ENCODE results near the gene PDXK.

GRCh38 chr21:43752758-43753438, 34.0 kb downstream of the PDXK start:
- no peak for TF ChIP-seq REST (IDR thresholded peaks at IDR 0.05; ENCODE audit: insufficient read depth in 1 of 2, low read depth in 2 of 2, low read length in 2 of 2)
- no peak for TF ChIP-seq POLR2AphosphoS5 (IDR thresholded peaks at IDR 0.05; ENCODE audit: low read depth, low read length)
- no peak for TF ChIP-seq TAF1 (IDR thresholded peaks at IDR 0.05; ENCODE audit: borderline replicate concordance, insufficient read depth, low read length)
